ENCODE data around the gene VTN.

- TF ChIP-seq CTCF (conservative IDR thresholded peaks at IDR 0.05 in 1 of 2, IDR thresholded peaks at IDR 0.05 in 1 of 2; ENCODE audit: low read depth in 1 of 2, low read length in 2 of 2) (no peak), EZH2 (IDR thresholded peaks at IDR 0.05; ENCODE audit: low read length, missing control alignments) (no peak)
Measured at GRCh38 chr17:28327031-28327607, 43.0 kb downstream of the VTN start.

All from fibroblast of lung (primary cell).